Neural crest cell (in vitro differentiated cells): ENCODE measurements around the gene PDCD2. TPM values are rescaled to one million over a fixed set of nuclear protein-coding genes. Genes with fewer than 3 reads are reported as not detected.
"Not testable (repeated sequence)": the region's sequence is repeated elsewhere in the genome, so short reads cannot be mapped to it uniquely, and the experiment has no call there.

ENCODE experiments used
- DNase-seq: peaks from one replicate; pipeline ENCODE4 v3.0.0; 2021; ENCODE audit warnings: low read depth, mixed read lengths, low spot score
- H3K27ac Mint-ChIP-seq: one replicate; pipeline ENCODE4 v1.8.0; 2021; ENCODE audit warnings: mild to moderate bottlenecking, mixed read lengths; ENCODE audit not compliant: unreplicated experiment
- H3K27me3 Mint-ChIP-seq: 2 replicates; pipeline ENCODE4 v1.8.0; 2021; ENCODE audit warnings: low read depth, mild to moderate bottlenecking, mixed read lengths
- H3K36me3 Mint-ChIP-seq: 2 replicates; pipeline ENCODE4 v1.8.0; 2021; ENCODE audit warnings: low read depth, mild to moderate bottlenecking, mixed read lengths
- H3K4me1 Mint-ChIP-seq: 2 replicates; pipeline ENCODE4 v1.8.0; 2021; ENCODE audit warnings: mixed read lengths
- H3K4me3 Mint-ChIP-seq: one replicate; pipeline ENCODE4 v1.8.0; 2021; ENCODE audit warnings: mild to moderate bottlenecking, mixed read lengths
- H3K9me3 Mint-ChIP-seq: 2 replicates; pipeline ENCODE4 v1.8.0; 2021; ENCODE audit warnings: mixed read lengths
- total RNA-seq: library from RNA; stranded (reverse); gene quantifications from 2 replicates; pipeline ENCODE4 v1.2.1, GENCODE V29; 2021
- TF ChIP-seq, protein P1 (sequence below): fragments of 200-600 bp; sonication (generic); conservative IDR thresholded peaks from 2 replicates; pipeline ENCODE4 v1.5.0; 2021; ENCODE audit warnings: antibody characterized with exemption, mild to moderate bottlenecking

Gene PDCD2
- total RNA-seq, 1 donor from 2014 or later: 73.3 TPM

- TF ChIP-seq, protein P1, sequence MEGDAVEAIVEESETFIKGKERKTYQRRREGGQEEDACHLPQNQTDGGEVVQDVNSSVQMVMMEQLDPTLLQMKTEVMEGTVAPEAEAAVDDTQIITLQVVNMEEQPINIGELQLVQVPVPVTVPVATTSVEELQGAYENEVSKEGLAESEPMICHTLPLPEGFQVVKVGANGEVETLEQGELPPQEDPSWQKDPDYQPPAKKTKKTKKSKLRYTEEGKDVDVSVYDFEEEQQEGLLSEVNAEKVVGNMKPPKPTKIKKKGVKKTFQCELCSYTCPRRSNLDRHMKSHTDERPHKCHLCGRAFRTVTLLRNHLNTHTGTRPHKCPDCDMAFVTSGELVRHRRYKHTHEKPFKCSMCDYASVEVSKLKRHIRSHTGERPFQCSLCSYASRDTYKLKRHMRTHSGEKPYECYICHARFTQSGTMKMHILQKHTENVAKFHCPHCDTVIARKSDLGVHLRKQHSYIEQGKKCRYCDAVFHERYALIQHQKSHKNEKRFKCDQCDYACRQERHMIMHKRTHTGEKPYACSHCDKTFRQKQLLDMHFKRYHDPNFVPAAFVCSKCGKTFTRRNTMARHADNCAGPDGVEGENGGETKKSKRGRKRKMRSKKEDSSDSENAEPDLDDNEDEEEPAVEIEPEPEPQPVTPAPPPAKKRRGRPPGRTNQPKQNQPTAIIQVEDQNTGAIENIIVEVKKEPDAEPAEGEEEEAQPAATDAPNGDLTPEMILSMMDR: no peak
- Mint-ChIP-seq H3K27me3 (no peaks in the 10 kb centered on the region), H3K4me1 (peaks cover 5% of the 10 kb centered on the region), H3K27ac (no peak overlapping the region), H3K4me3 (no peak overlapping the region), H3K36me3 (peaks cover 3% of the 10 kb centered on the region), H3K9me3 (no peaks in the 10 kb centered on the region)
- no peak for DNase-seq
These were observed 51.5 kb downstream of the PDCD2 start for GRCh38 chr6:170532867-170533488.

DNA sequence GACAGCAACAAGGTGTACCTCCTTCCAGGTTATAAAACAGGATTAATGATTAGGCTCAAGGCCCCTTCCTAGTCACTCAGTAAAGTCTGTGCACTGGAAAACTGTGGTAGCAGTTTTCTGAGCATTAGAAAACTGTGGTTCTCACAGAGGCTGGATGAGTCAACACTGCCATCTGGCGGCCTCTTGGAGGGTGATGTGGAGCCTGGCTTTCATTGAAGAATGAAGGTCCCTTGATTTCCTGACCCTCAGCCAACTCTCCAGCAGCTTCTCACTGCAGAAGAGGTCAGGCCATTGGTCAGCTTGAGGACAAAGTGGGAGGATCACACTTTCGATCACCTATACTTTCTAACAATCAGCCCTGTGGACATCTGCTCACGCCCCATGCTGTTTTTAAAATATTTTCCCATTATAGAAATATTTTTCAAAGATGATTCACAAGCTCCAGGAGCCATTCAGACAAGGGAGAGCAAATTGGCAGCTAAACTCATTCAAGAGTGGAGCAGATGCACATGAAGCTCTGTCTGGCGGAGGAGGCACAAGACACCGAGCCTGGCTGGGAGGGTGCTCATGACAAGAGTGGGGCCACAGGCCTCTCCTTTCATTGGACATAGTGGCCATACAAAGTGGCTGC lies 54.5 kb downstream of the PDCD2 start:
- no peak overlapping the region for H3K4me3 Mint-ChIP-seq
- DNase-seq: peak; percentile 81
- peaks cover 5% of the 10 kb centered on the region for H3K4me1 Mint-ChIP-seq
- TF ChIP-seq, protein P1: peak; percentile 94
- H3K9me3 Mint-ChIP-seq: no peaks in the 10 kb centered on the region
- peak overlapping the region; percentile 5 for H3K27ac Mint-ChIP-seq
- no peaks in the 10 kb centered on the region for H3K27me3 Mint-ChIP-seq
- H3K36me3 Mint-ChIP-seq: no peaks in the 10 kb centered on the region

DNA sequence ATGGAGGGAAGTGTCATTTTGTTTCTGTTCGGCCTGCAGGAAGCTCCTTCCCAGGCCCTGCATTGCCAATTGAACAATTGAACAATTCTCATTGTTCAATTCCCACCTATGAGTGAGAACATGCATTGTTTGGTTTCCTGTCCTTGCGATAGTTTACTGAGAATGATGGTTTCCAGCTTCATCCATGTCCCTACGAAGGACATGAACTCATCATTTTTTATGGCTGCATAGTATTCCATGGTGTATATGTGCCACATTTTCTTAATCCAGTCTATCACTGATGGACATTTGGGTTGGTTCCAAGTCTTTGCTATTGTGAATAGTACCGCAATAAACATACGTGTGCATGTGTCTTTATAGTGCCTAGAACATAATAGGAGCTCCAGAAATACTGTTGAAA lies 56.4 kb downstream of the PDCD2 start:
- not testable (repeated sequence) for H3K4me3 Mint-ChIP-seq, H3K27ac Mint-ChIP-seq, H3K4me1 Mint-ChIP-seq, H3K9me3 Mint-ChIP-seq, DNase-seq, H3K27me3 Mint-ChIP-seq, H3K36me3 Mint-ChIP-seq

DNA sequence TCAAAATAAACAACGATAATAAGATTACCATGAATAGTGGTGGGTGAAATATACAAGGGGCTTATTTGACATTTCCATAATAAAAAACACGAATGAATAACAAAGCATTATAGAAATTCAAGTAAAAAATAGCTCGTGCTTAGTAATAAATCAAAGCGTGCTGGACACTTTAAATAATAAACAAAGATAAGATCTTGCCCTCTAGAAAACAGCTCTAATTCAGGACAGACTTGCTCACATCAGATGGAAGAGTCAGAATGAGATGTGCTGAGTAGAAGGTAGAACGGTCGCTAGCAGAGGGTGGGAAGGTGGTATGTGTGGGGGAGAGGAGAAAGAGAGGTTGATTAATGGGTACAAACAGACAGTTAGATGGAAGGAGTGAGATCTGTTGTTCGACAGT lies 58.6 kb downstream of the PDCD2 start:
- TF ChIP-seq, protein P1: no peak
- Mint-ChIP-seq H3K4me1 (peaks cover 5% of the 10 kb centered on the region), H3K27ac (no peak overlapping the region)

More for the DNA sequence above, 58.6 kb downstream of the PDCD2 start:
- no peaks in the 10 kb centered on the region for H3K9me3 Mint-ChIP-seq
- peaks cover 2% of the 10 kb centered on the region for H3K27me3 Mint-ChIP-seq
- no peak overlapping the region for H3K4me3 Mint-ChIP-seq
- DNase-seq: no peak
- no peaks in the 10 kb centered on the region for H3K36me3 Mint-ChIP-seq

Other genes starting within 250 kb of the PDCD2 start
- 174 and 175 TPM in 2 replicates for gene PSMB1, start 31.3 kb downstream of the PDCD2 start, total RNA-seq
- gene TBP, start 30.3 kb downstream of the PDCD2 start, total RNA-seq: 22.1 and 26.3 TPM in 2 replicates